ENCODE results near the gene MTHFD2L.

- TF ChIP-seq CTCF (IDR thresholded peaks at IDR 0.05; ENCODE audit: insufficient read depth, low read length, poor library complexity, severe bottlenecking) (no peak), EZH2phosphoT487 (conservative IDR thresholded peaks at IDR 0.05; ENCODE audit: low read length) (no peak)
These were observed 47.6 kb downstream of the MTHFD2L start for GRCh38 chr4:74205559-74205958.
